GM18499 (cell line): ENCODE results near the gene NOTUM.

Experiments
- ATAC-seq: cut with Tn5 transposase; IDR thresholded peaks from one replicate; pipeline ENCODE4 v1.9.1; 2021; ENCODE audit warnings: moderate number of reproducible peaks; ENCODE audit not compliant: insufficient read depth, unreplicated experiment

The NOTUM gene

DNA sequence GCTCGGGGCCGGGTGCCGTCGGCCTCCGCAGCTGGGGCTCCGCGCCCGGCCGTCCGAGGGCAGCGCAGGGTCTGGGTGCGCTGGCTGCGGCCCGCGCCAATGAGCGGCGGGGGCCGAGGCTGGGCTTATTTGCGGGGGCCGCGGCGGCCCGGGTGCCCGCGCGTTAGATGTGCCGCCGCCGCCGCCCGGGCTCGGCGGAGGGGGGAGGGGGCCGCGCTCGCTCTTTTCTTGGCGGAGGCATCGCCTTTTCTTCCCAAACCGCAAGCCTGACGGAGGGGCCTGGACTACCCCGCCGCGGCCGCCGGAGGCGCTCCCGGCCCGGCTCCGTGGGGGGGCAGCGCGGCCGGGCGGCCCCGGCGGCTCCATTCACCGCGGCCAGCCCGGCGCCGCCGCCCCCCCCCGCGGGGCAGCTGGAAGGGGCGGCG is at the start of gene NOTUM:
NOTUM (minus strand) TSS at position 101 of the 425 bp plus-strand sequence. CDS start 278 bp downstream, outside the sequence.
- ATAC-seq, result no peak

GRCh38 chr17:82009413-82009812 is 48.4 kb upstream of the NOTUM start:
- ATAC-seq, result no peak

- no peak for ATAC-seq
Measured at GRCh38 chr17:82008941-82009405, 48.0 kb upstream of the NOTUM start.

DNA sequence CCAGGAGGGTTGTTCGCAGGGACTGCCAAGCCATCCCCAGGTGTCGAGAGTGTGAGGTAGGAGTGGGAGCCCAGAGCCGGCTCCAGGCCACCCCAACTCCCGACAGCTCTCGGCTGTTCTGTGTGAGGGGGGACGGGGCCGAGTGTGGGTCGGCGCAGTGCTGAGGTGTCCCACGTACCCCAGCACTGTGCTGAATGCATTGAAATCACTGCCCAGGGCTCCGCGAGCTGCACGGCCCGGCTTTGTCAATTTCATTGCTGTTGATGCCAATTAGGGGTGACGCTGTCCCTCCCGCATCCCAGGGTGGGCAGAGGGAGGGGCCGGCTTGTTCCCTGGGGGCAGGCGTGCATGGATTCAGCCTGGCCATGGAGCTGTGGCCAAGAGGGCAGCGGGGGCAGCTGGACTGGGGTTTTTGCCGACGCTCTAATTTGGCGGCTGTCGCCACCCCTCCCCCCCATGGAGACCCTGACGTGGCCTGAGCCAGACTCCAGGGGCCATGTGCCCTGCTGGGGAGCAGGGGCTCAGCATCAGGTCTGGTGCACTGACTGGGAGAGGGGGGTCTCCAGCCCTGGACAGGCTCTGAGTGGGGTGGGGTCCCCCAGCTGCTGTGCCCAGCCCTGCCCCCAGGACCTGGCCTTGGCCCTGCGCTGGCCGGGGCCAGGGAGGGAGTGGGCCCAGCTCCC is 47.4 kb upstream of the NOTUM start:
- no peak for ATAC-seq

DNA sequence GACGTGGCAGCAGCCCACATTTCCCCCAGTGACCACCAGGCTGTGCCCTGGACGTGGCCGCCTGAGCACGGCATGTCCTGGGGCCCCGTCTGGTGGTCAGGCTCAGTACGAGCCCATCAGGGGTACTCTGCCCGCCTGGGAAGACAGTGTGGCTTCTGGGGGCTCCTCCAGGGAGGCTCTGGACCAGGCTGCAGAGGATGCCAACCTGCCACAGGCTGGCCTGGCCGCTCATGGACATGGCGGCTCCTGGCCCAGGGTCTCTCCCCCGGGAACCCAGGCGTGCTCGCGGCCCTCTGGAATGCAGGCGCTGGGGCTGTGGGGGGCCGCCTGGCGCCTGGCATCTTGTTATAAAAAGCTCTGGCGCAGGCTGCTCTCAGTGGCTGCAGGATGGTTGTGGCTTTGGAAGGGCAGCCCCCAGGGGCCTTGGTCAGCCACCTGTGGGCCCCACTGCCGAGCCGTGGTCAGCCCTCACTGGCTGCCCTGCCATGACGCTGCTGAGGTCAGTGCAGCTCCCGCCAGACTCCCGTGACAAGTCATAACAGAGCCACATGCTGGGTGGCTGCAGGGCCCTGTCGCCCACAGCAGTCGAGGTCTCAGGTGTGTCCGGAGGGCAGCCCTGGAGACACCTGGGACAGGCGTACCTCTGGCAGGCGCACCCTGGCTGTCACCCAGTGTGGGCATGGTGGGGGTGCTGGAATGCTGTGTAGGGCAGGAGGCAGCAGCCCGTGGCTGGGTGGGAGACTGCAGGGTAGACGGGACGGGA is 46.7 kb upstream of the NOTUM start:
- no peak for ATAC-seq

- ATAC-seq, result no peak
Measured at GRCh38 chr17:82007228-82007494, 46.2 kb upstream of the NOTUM start.

DNA sequence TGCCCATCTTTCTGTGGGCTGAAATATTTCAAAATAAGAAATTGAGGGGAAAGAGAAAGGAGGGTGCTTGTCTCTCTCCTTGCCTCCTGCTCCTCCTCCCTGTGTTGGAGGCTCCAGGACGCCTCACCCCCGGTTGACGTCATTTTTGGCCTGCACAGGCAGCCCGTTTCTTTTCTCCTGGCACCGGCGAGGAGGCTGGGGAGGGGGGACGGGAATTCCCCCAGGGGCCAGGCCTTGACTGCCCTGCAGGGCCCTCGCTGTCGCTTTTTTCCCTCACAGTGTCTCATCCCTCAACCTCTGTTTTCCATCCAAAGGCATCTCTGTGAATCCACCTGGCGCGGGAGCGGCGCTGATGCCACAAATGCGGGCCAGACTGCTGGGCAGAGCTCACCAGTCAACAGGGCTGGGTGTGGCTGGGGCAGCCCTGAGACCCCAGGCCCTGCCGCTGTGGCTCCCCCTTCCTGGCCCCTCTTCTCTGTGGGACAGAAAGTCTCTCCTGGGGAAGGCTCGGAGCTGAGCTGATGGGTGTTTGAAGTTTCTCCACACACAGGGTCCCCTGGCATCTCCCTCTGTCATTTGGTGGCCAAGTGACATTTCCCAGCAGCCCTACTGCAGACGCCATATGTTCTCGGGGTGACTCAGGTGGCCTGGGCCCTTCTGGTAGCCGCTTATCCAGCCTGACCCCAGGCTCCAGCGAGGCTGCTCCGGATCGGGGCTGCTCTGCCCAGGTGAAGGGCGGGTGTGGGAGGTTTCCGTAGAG is 45.7 kb upstream of the NOTUM start:
- no peak for ATAC-seq

DNA sequence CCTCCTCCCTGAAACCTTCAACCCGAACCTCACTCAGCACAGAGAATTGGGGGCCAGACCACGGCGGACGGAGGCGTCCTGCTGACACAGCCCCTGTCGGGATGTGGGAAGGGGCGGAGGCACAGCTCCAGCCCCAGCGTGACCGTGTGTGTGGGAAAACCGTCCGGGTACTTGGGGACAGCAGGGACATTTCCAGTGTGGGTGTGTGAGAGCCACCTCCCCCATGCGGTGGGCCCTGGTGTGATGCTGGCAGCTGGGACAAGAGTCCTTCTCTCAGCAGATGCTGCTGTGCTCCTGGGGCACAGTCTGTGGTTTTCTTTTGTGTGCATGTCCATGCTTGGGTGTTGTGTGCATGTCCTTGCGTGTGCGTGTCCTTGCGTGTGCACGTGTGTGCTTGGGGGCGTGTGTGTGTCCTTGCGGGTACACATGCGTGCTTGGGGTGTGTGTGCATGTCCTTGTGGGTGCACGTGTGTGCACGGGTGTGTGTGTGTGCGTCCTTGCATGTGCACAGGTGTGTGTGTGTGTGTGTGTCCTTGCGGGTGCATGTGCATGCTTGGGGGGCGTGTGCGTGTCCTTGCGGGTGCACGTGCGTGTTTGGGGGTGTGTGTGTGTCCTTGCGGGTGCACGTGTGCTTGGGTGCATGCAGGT is 44.8 kb upstream of the NOTUM start:
- ATAC-seq, result no peak

GRCh38 chr17:82004517-82005455 is 43.8 kb upstream of the NOTUM start:
- no peak for ATAC-seq

- ATAC-seq, result no peak
Measured at GRCh38 chr17:82003411-82004381, 42.7 kb upstream of the NOTUM start.

- ATAC-seq, result no peak
Measured at GRCh38 chr17:82001571-82002056, 40.6 kb upstream of the NOTUM start.

DNA sequence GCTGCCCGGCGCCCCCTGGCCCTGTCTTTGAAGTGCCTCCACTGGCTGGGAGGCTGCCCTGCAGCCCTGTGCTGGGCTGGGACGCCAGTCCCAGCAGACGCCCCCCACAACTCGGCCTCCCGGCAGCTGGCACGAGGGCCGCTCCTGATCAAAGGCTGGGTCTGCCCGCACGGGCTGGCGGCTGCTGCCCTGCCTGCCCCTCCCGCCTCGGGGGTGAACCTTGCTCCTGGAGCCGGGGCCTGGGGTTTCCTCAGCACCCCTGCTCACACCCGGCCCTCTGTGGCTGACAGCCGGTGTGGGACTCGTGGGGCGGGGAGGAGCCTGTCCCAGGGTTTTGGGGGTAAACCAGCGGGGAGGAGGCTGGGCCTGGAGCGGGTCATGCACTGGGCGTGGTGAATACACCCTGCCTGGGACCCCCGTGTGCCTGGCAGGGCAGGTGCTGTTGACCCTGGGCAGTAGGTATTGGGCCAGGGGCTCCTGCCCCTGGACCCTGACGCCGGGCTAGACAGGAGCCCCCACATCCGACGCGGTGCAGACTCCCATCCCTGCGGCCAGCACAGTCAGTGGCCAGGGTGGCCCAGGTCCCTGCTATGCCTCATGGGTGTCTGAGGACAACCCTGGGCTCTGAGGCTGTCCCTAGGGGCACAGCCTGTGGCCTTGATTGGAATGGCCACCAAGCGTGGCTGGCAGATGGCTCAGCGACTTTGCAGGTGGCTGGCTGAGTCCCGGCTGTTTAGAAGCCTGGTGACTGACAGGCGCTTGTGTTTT is 40.0 kb upstream of the NOTUM start:
- ATAC-seq, result no peak

GRCh38 chr17:81999976-82000802 is 39.2 kb upstream of the NOTUM start:
- no peak for ATAC-seq

- ATAC-seq, result no peak
Measured at GRCh38 chr17:81999587-81999975, 38.6 kb upstream of the NOTUM start.

DNA sequence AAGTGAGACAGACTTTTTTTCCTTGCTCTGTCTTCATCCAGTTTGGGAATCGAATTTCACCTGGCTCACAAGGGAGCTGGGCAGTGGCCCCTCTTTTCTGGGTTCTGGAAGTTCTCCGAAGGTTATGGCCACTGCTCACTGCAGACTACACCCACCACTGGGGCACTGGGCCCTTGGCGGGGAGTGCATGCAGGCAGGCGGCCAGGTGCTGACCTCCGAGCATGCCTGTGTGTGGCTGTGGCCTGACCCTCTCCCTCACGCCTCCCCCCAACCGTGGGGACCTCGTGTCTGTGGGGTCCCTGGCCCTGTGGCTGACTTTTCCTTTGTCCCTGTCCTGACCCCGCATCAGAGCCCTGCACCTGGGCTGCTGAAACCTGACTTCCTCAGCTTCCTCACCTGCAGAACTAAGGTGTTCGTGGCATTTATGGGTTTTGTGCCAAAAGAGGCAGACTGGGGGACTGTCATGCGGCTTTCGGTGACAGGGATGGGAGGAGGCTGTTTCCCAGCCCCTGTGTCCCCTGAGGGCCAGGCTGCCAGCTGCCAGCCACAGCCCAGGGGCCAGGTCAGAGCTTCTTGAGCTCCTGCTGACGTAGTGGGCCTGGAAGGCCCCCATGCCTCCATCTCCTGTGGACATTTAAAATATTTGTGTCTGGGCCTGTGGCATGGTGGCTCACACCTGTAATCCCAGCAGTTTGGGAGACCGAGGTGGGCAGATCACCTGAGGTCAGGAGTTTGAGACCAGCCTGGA is 37.9 kb upstream of the NOTUM start:
- no peak for ATAC-seq

- no peak for ATAC-seq
Measured at GRCh38 chr17:81998212-81998611, 37.2 kb upstream of the NOTUM start.
